ENCODE measurements around the gene SERTAD3. TPM values are rescaled to one million over a fixed set of nuclear protein-coding genes. Genes with fewer than 3 reads are reported as not detected.
A peak's percentile ranks its signal among the peaks of the same experiment; 100 is the strongest.

The SERTAD3 gene
- total and polyA plus RNA-seq, 10 of the 15 experiments (the other 5 are each of a cell fraction or from before 2014, with no cell fraction given), result 4.2 to 22.4 (median 13.7) TPM

DNA sequence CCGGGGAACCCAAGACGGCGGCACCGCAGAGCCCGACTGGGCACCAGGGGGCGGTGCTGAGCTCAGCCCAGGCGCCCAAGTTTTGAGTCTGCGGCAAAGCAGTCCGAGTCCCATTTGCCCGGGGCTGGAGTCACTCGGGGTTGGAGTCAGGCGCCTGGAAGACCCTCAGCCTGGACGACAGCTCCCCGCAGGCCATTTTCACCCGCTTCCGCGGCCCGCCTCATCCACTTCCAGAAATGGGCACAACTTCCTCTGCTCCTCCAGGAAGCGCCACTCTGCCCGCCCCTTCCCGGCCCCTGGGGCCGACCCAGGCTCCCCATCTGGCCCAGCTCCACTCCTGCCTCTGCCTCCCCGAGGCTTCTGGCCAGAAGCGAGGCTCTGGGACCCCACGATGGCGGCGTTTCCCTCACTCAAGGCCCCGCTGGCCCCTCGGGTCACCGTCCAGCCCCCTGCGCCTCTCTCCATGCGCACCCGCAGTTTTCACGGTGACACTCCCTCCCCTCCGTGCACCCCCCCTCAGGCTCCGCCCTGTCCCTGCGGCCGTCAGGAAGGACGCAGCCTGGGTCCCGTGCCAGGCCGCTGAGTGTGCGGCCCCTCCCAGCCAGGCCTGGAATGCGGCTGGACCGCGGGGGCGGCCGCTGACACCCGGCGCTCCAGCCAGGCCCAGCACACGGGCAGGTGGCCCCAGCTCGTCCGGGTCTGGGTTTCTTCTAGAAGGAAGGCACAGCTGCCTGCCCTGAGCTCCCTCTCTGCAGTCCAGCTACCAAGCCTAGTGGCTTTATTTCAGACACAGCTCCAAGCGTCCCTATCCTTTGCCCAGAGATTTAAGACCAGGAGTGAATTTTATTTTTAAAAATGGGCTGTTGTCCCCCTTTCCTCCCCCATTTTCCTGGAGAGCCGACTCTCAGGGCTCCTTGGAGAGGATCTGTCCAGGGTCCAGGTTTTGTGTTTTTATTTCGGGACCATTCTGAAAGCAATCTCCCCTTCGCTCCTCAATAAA lies 23.1 kb downstream of the SERTAD3 start:
- Histone ChIP-seq H3K27me3 (replicated peaks in 1 of 2; ENCODE audit: control insufficient read depth in 2 of 2, insufficient read depth in 2 of 2, low read length in 1 of 2) (no peaks in the 10 kb centered on the region), H3K27ac (ENCODE audit: control insufficient read depth, insufficient read depth) (peak overlapping the region; percentile 95), H3K4me3 (peak overlapping the region; percentile 75), H3K79me2 (ENCODE audit: control insufficient read depth, insufficient read depth, low read length) (peaks cover 27% of the 10 kb centered on the region), H2AFZ (ENCODE audit: control insufficient read depth, low read depth, low read length) (peak overlapping the region; percentile 93), H3K4me2 (ENCODE audit: control insufficient read depth, insufficient read depth) (peak overlapping the region; percentile 83), H4K20me1 (ENCODE audit: control insufficient read depth, insufficient read depth) (no peaks in the 10 kb centered on the region), H3K36me3 (ENCODE audit: control insufficient read depth in 2 of 2, insufficient read depth in 2 of 2, low read length in 1 of 2) (peaks cover 0 to 6% of the 10 kb centered on the region in 2 experiments; a peak in 2 of 4 replicates), H3K9ac (ENCODE audit: control insufficient read depth, insufficient read depth, low read length) (peak overlapping the region; percentile 77), H3K4me1 (ENCODE audit: control insufficient read depth, insufficient read depth, low read length) (peaks cover 16% of the 10 kb centered on the region), H3K9me3 (replicated peaks; ENCODE audit: control insufficient read depth, insufficient read depth, low read length) (no peaks in the 10 kb centered on the region)
- in situ Hi-C loops (cut with MboI), result no loop called here
- POLR2A ChIA-PET, result interaction anchor here (0.5 to 5.5 kb wide), 23 partner anchors 8 to 452 kb away, joined by 3 to 55 read pairs (median 4); partner anchors contain the start of genes AKT2, BLVRB, C19orf47 and EGLN2
- ATAC-seq, result peak; percentile 73
- WGBS (ENCODE audit: insufficient coverage, insufficient replicate concordance, low lambda C conversion rate, missing lambda C conversion rate), result 7% methylated on average over 52 of the region's 56 CpGs
- RAD21 ChIA-PET (ENCODE audit: unreplicated experiment), result interaction anchor here (0.6 to 2.7 kb wide), 14 partner anchors 10 to 149 kb away, joined by 3 to 35 read pairs (median 4); partner anchors contain the start of genes BLVRB, PLD3 and SERTAD3
- CTCF ChIA-PET, result interaction anchor here (0.6 to 7.1 kb wide), 26 partner anchors 10 to 338 kb away, joined by 3 to 67 read pairs (median 6); partner anchors contain the start of genes BLVRB, C19orf47, PLD3 and SERTAD3
- intact Hi-C loops (cut with micrococcal nuclease; ENCODE audit: unreplicated experiment), result loop anchor here (1.0 kb wide), 1 partner anchor 23 kb away; the partner anchor contains the start of gene SERTAD3
- FAIRE-seq, result peak; percentile 52
- no TSS peak for BruUV-seq (replicated peaks)
- DNase-seq (ENCODE audit: low read depth, low spot score), result no peak
- SMC1A ChIA-PET (ENCODE audit: uncharacterized antibody, unreplicated experiment), result interaction anchor here (0.7 to 2.3 kb wide), 18 partner anchors 10 to 281 kb away, joined by 3 to 35 read pairs (median 4); partner anchors contain the start of genes BLVRB, PLD3 and SERTAD3
- TF ChIP-seq, protein P1, sequence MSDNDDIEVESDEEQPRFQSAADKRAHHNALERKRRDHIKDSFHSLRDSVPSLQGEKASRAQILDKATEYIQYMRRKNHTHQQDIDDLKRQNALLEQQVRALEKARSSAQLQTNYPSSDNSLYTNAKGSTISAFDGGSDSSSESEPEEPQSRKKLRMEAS (IDR thresholded peaks at IDR 0.05; ENCODE audit: low read depth, low read length), result peak; percentile 55
- TF ChIP-seq SMARCA5 (IDR thresholded peaks at IDR 0.05) (peak; percentile 98), DPF2 (IDR thresholded peaks at IDR 0.05) (peak; percentile 74), EED (IDR thresholded peaks at IDR 0.05; ENCODE audit: low read depth) (peak; percentile 75), STAT1 (conservative IDR thresholded peaks at IDR 0.05) (0 out of 2 replicates have a peak, but pooled peaks have one; percentile 29), NFYB (IDR thresholded peaks at IDR 0.05; ENCODE audit: insufficient read depth, low read depth, low read length) (no peak), MTA2 (IDR thresholded peaks at IDR 0.05; ENCODE audit: low read depth) (peak; percentile 46; the same call in 1 of the 2 replicates), ZZZ3 (IDR thresholded peaks at IDR 0.05; ENCODE audit: control insufficient read depth, insufficient read length, low read depth) (no peak), CBX3 (IDR thresholded peaks at IDR 0.05; ENCODE audit: borderline replicate concordance, low read depth) (no peak), POLR2AphosphoS2 (IDR thresholded peaks at IDR 0.05; ENCODE audit: low read depth, low read length) (peak; percentile 85; the same call in 1 of the 2 replicates), PAX8 (IDR thresholded peaks at IDR 0.05) (no peak), ZNF24 (IDR thresholded peaks at IDR 0.05) (no peak), BRCA1 (IDR thresholded peaks at IDR 0.05; ENCODE audit: low read depth, low read length) (no peak)
- TF ChIP-seq, protein P2, sequence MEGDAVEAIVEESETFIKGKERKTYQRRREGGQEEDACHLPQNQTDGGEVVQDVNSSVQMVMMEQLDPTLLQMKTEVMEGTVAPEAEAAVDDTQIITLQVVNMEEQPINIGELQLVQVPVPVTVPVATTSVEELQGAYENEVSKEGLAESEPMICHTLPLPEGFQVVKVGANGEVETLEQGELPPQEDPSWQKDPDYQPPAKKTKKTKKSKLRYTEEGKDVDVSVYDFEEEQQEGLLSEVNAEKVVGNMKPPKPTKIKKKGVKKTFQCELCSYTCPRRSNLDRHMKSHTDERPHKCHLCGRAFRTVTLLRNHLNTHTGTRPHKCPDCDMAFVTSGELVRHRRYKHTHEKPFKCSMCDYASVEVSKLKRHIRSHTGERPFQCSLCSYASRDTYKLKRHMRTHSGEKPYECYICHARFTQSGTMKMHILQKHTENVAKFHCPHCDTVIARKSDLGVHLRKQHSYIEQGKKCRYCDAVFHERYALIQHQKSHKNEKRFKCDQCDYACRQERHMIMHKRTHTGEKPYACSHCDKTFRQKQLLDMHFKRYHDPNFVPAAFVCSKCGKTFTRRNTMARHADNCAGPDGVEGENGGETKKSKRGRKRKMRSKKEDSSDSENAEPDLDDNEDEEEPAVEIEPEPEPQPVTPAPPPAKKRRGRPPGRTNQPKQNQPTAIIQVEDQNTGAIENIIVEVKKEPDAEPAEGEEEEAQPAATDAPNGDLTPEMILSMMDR (IDR thresholded peaks at IDR 0.05 in 2 of 3, conservative IDR thresholded peaks at IDR 0.05 in 1 of 3; ENCODE audit: control insufficient read depth in 2 of 3, extremely low read depth in 1 of 3, insufficient read depth in 1 of 3, low read depth in 3 of 3, low read length in 3 of 3), result peak; percentile 83 to 95 (median 93)
- TF ChIP-seq, protein P3, sequence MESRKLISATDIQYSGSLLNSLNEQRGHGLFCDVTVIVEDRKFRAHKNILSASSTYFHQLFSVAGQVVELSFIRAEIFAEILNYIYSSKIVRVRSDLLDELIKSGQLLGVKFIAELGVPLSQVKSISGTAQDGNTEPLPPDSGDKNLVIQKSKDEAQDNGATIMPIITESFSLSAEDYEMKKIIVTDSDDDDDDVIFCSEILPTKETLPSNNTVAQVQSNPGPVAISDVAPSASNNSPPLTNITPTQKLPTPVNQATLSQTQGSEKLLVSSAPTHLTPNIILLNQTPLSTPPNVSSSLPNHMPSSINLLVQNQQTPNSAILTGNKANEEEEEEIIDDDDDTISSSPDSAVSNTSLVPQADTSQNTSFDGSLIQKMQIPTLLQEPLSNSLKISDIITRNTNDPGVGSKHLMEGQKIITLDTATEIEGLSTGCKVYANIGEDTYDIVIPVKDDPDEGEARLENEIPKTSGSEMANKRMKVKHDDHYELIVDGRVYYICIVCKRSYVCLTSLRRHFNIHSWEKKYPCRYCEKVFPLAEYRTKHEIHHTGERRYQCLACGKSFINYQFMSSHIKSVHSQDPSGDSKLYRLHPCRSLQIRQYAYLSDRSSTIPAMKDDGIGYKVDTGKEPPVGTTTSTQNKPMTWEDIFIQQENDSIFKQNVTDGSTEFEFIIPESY (IDR thresholded peaks at IDR 0.05), result peak; percentile 98

All from GM12878 (cell line).